Panc1 (cell line): ENCODE results near the gene KIF3B.

Experiments
- POLR2AphosphoS5 ChIP-seq: IDR thresholded peaks from 2 replicates; pipeline ENCODE4 v1.6.1; 2012; ENCODE audit warnings: mild to moderate bottlenecking, low read depth, low read length, moderate library complexity
- SIN3A ChIP-seq: IDR thresholded peaks from 2 replicates; pipeline ENCODE4 v1.6.1; 2012; ENCODE audit warnings: low read depth, mild to moderate bottlenecking, low read length, moderate library complexity, borderline replicate concordance; ENCODE audit not compliant: insufficient read depth
- TCF7L2 ChIP-seq: IDR thresholded peaks from 2 replicates; pipeline ENCODE4 v1.6.1; 2011; ENCODE audit warnings: mild to moderate bottlenecking, low read depth, low read length, inconsistent platforms
- TF ChIP-seq, protein P1 (sequence below): fragments of 450-650 bp; IDR thresholded peaks from 2 replicates; pipeline ENCODE4 v1.5.1; 2017; ENCODE audit warnings: mild to moderate bottlenecking

DNA sequence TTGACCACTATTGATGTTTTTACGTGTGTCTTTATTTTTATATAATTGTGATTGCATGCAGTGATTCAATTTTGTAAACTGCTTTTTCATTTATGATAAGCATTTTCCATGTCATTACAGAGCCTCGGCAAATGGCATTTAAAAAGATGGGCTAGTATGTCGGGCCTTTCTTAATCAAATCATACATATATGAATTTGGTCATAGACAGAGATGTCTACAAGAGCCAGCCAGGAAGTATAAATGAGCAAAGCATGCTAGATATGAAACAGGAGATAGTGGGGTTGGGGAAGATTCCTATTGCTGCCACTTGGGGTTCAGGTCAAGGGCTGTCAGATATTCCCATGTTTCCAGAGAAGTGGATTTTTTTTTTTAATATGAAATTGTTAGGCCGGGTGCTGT is 20.0 kb downstream of the KIF3B start:
- TF ChIP-seq, protein P1, sequence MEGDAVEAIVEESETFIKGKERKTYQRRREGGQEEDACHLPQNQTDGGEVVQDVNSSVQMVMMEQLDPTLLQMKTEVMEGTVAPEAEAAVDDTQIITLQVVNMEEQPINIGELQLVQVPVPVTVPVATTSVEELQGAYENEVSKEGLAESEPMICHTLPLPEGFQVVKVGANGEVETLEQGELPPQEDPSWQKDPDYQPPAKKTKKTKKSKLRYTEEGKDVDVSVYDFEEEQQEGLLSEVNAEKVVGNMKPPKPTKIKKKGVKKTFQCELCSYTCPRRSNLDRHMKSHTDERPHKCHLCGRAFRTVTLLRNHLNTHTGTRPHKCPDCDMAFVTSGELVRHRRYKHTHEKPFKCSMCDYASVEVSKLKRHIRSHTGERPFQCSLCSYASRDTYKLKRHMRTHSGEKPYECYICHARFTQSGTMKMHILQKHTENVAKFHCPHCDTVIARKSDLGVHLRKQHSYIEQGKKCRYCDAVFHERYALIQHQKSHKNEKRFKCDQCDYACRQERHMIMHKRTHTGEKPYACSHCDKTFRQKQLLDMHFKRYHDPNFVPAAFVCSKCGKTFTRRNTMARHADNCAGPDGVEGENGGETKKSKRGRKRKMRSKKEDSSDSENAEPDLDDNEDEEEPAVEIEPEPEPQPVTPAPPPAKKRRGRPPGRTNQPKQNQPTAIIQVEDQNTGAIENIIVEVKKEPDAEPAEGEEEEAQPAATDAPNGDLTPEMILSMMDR: no peak
- TF ChIP-seq SIN3A (no peak), TCF7L2 (no peak), POLR2AphosphoS5 (no peak)
